Duodenal mucosa (tissue), 2 donors: Measurements from ENCODE around the gene ATAD2B.

Source experiments
- H3K27ac ChIP-seq: one replicate; pipeline ENCODE4 v1.7.0; 2013; ENCODE audit warnings: low read depth, low read length
- H3K27me3 ChIP-seq, 2 donors: one replicate each; pipeline ENCODE4 v1.7.0; 2013; ENCODE audit warnings: low read length in 2 of 2, control low read depth in 1 of 2; ENCODE audit not compliant: insufficient read depth in 2 of 2, control insufficient read depth in 1 of 2
- H3K36me3 ChIP-seq, 2 donors: one replicate each; pipeline ENCODE4 v1.7.0; 2013; ENCODE audit warnings: low read length in 2 of 2, control low read depth in 1 of 2; ENCODE audit not compliant: insufficient read depth in 2 of 2, control insufficient read depth in 1 of 2
- H3K4me1 ChIP-seq, 2 donors: one replicate each; pipeline ENCODE4 v1.7.0; 2013; ENCODE audit warnings: low read length in 2 of 2, control low read depth in 1 of 2; ENCODE audit not compliant: insufficient read depth in 2 of 2, control insufficient read depth in 1 of 2
- H3K4me3 ChIP-seq, 2 donors: one replicate each; pipeline ENCODE4 v1.7.0; 2013; ENCODE audit warnings: low read length in 2 of 2, low read depth in 1 of 2
- H3K9ac ChIP-seq, 2 donors: one replicate each; pipeline ENCODE4 v1.7.0; 2013; ENCODE audit warnings: low read length in 2 of 2, low read depth in 1 of 2
- H3K9me3 ChIP-seq, 2 donors: one replicate each; pipeline ENCODE4 v1.7.0; 2013; ENCODE audit warnings: low read length in 2 of 2, control low read depth in 1 of 2; ENCODE audit not compliant: control insufficient read depth in 1 of 2

The ATAD2B gene

GRCh38 chr2:23721454-23721826 lies 205.5 kb downstream of the ATAD2B start:
- Histone ChIP-seq H3K36me3 (peaks cover 0 to 8% of the 10 kb centered on the region in 2 donors), H3K9ac (no peak overlapping the region), H3K27ac (no peak overlapping the region), H3K27me3 (no peaks in the 10 kb centered on the region), H3K9me3 (peaks cover 0 to 5% of the 10 kb centered on the region in 2 donors), H3K4me1 (no peaks in the 10 kb centered on the region), H3K4me3 (no peak overlapping the region)

GRCh38 chr2:23720705-23721453 lies 206.0 kb downstream of the ATAD2B start:
- H3K27me3 ChIP-seq: no peaks in the 10 kb centered on the region
- no peaks in the 10 kb centered on the region for H3K4me1 ChIP-seq
- H3K4me3 ChIP-seq: no peak overlapping the region
- no peak overlapping the region for H3K9ac ChIP-seq
- H3K9me3 ChIP-seq: peaks cover 0 to 5% of the 10 kb centered on the region in 2 donors
- peaks cover 0 to 8% of the 10 kb centered on the region in 2 donors for H3K36me3 ChIP-seq
- H3K27ac ChIP-seq: no peak overlapping the region

GRCh38 chr2:23719716-23720115 lies 207.2 kb downstream of the ATAD2B start:
- no peak overlapping the region for H3K9ac ChIP-seq
- H3K36me3 ChIP-seq: peaks cover 0 to 8% of the 10 kb centered on the region in 2 donors
- H3K4me3 ChIP-seq: no peak overlapping the region
- H3K27me3 ChIP-seq: no peaks in the 10 kb centered on the region
- no peak overlapping the region for H3K27ac ChIP-seq
- no peaks in the 10 kb centered on the region for H3K4me1 ChIP-seq
- peaks cover 0 to 5% of the 10 kb centered on the region in 2 donors for H3K9me3 ChIP-seq

GRCh38 chr2:23718931-23719700 lies 207.8 kb downstream of the ATAD2B start:
- no peaks in the 10 kb centered on the region for H3K27me3 ChIP-seq
- no peak overlapping the region for H3K4me3 ChIP-seq
- H3K27ac ChIP-seq: no peak overlapping the region
- H3K9ac ChIP-seq: no peak overlapping the region
- no peaks in the 10 kb centered on the region for H3K4me1 ChIP-seq
- H3K9me3 ChIP-seq: peaks cover 0 to 5% of the 10 kb centered on the region in 2 donors
- H3K36me3 ChIP-seq: peaks cover 0 to 8% of the 10 kb centered on the region in 2 donors

- Histone ChIP-seq H3K9me3 (no peaks in the 10 kb centered on the region), H3K27me3 (no peaks in the 10 kb centered on the region), H3K36me3 (peaks cover 0 to 4% of the 10 kb centered on the region in 2 donors), H3K4me1 (no peaks in the 10 kb centered on the region), H3K9ac (no peak overlapping the region), H3K27ac (no peak overlapping the region), H3K4me3 (no peak overlapping the region)
Observed at GRCh38 chr2:23713351-23713750, 213.6 kb downstream of the ATAD2B start.

GRCh38 chr2:23712756-23713151 lies 214.2 kb downstream of the ATAD2B start:
- no peaks in the 10 kb centered on the region for H3K9me3 ChIP-seq
- no peaks in the 10 kb centered on the region for H3K4me1 ChIP-seq
- H3K27ac ChIP-seq: no peak overlapping the region
- peaks cover 4 to 5% of the 10 kb centered on the region in 2 donors for H3K36me3 ChIP-seq
- no peak overlapping the region for H3K9ac ChIP-seq
- no peaks in the 10 kb centered on the region for H3K27me3 ChIP-seq
- H3K4me3 ChIP-seq: no peak overlapping the region

GRCh38 chr2:23711979-23712755 lies 214.8 kb downstream of the ATAD2B start:
- Histone ChIP-seq H3K9me3 (no peaks in the 10 kb centered on the region), H3K27me3 (no peaks in the 10 kb centered on the region), H3K4me3 (no peak overlapping the region), H3K9ac (no peak overlapping the region), H3K36me3 (peaks cover 4 to 5% of the 10 kb centered on the region in 2 donors), H3K27ac (no peak overlapping the region), H3K4me1 (no peaks in the 10 kb centered on the region)

GRCh38 chr2:23709311-23709710 lies 217.6 kb downstream of the ATAD2B start:
- no peaks in the 10 kb centered on the region for H3K4me1 ChIP-seq
- H3K9me3 ChIP-seq: no peaks in the 10 kb centered on the region
- H3K4me3 ChIP-seq: no peak overlapping the region
- H3K36me3 ChIP-seq: peaks cover 12 to 15% of the 10 kb centered on the region in 2 donors
- no peak overlapping the region for H3K9ac ChIP-seq
- no peak overlapping the region for H3K27ac ChIP-seq
- no peaks in the 10 kb centered on the region for H3K27me3 ChIP-seq

GRCh38 chr2:23708771-23709170 lies 218.2 kb downstream of the ATAD2B start:
- Histone ChIP-seq H3K4me3 (no peak overlapping the region), H3K36me3 (peaks cover 12 to 15% of the 10 kb centered on the region in 2 donors), H3K9me3 (no peaks in the 10 kb centered on the region), H3K27ac (no peak overlapping the region), H3K4me1 (no peaks in the 10 kb centered on the region), H3K9ac (no peak overlapping the region), H3K27me3 (no peaks in the 10 kb centered on the region)

GRCh38 chr2:23707096-23707495 lies 219.8 kb downstream of the ATAD2B start:
- no peaks in the 10 kb centered on the region for H3K9me3 ChIP-seq
- no peak overlapping the region for H3K9ac ChIP-seq
- peaks cover 12 to 19% of the 10 kb centered on the region in 2 donors for H3K36me3 ChIP-seq
- H3K4me3 ChIP-seq: no peak overlapping the region
- no peaks in the 10 kb centered on the region for H3K27me3 ChIP-seq
- no peaks in the 10 kb centered on the region for H3K4me1 ChIP-seq
- H3K27ac ChIP-seq: no peak overlapping the region
